NCI-H69 (cell line): Measurements from ENCODE around the gene PRSS57.
"Not testable (repeated sequence)": the region's sequence is repeated elsewhere in the genome, so short reads cannot be mapped to it uniquely, and the experiment has no call there.

Source experiments
- DNase-seq: peaks from one replicate; lab custom pipeline; 2025; lab: John Stamatoyannopoulos, UW

PRSS57 gene

GRCh38 chr19:695352-695949, at the start of gene PRSS57:
Gene PRSS57 (minus strand): TSS chr19:695452. CDS start chr19:695430, 22 bp downstream.
- no peak for DNase-seq

DNA sequence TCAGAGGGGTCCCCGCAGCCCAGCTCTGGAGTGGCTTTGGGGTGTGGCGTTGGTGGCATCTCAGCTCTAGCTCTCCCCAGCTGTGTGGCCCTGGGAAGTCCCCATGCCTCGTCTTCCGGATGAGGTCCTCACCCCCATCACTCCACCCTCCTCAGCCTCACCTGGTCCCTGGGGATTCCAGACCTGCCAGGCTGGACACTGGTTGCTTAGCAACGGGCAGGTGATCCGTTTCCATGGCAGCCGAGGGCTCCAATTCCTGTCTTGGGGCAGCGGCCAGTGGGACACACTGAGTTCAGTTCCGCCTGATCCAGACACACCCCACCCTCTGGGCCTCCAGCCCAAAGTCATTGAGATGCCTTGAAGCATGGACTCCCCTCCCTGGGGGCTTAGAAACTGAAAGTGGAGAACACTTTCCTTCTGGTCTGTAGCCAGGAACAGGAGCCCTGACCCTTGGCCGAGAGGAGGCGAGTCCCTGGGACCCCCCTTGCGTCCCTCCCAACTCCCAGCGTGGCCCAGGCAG, 48.0 kb upstream of the PRSS57 start:
- peak; percentile 82 for DNase-seq

GRCh38 chr19:742540-743075, 47.4 kb upstream of the PRSS57 start:
- no peak for DNase-seq

DNA sequence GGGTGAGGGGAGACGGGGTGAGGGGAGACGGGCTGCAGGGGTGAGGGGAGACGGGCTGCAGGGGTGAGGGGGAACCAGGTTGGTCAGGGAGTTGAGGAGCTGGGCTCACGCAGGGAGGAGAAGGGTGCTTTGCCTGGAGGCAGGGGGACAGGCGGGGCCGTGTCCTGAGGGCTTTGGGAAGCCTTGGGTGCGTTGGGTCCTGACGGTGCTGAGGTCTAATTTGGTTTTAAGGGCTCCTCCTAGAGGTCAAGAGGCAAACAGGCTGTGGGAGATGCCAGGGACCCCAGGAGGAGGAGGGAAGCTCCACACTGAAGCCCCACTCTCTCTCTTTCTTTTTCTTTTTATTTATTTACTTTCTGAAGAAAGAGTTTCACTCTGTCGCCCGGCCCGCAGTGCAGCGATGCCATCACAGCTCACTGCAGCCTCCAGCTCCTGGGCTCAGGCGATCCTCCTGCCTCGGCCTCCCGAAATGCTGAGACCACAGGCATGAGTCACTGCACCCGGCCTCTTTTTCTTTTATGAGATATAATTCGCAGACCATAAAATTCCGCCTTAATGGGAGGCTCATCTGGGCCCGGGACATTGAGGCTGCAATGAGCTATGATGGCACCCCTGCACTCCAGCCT, 46.4 kb upstream of the PRSS57 start:
- DNase-seq = peak; percentile 28

GRCh38 chr19:740816-741505, 45.7 kb upstream of the PRSS57 start:
- DNase-seq = not testable (repeated sequence)

GRCh38 chr19:739998-740715, 44.9 kb upstream of the PRSS57 start:
- no peak for DNase-seq

DNA sequence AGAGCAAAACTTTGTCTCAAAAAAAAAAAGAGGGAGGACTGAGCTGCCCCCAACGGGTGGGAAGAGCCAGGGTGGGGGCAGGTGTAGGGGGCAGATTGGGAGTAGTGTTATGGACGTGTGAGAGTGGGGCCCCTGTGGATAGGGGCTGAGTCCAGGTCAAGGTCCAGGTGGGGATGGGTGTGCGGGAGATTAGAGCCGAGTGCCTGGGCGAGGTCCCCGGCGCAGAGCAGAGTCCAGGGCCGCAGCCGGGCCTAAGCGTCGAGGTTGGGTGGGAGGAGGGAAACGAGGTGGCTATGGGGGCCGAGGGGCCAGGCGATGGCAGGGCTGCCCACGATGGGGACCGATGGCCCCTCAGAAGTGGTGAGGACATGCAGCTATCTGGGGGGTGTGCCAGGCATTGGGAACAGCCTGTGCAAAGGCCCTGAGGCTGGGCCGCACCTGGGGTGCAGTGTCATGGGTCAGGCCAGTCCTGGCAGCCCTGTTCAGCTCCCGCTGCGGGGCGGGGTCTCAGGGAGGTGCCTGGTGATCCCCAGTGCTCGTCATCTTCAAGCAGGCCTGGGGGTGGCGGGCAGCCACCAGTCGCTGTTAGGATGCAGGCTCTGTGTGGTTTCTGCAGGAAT, 43.4 kb upstream of the PRSS57 start:
- no peak for DNase-seq

- peak; percentile 65 for DNase-seq
These were observed 42.4 kb upstream of the PRSS57 start for GRCh38 chr19:737591-738093.

DNA sequence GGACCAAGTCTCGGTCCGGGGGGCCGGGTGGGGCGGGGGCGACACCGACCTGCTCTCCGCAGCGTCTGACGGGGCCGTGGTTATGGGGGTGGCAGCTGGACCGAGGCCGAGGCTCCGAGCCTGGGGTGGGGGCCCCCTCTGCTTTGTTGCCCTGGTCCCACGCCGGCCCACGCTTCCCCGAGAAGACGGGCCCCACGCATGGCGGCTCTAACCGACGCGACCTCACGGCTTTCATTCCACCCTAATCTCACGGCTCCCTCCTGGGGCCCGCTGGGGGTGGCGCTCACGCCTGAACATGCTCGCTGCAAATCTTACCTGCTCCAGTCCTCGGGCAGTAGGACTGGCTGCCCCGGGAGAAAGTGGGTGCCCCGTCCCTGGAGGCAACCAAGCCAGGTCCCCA, 40.9 kb upstream of the PRSS57 start:
- DNase-seq = no peak

- DNase-seq = no peak
These were observed 39.5 kb upstream of the PRSS57 start for GRCh38 chr19:734716-735115.

GRCh38 chr19:732148-733069, 37.2 kb upstream of the PRSS57 start:
- DNase-seq = no peak

DNA sequence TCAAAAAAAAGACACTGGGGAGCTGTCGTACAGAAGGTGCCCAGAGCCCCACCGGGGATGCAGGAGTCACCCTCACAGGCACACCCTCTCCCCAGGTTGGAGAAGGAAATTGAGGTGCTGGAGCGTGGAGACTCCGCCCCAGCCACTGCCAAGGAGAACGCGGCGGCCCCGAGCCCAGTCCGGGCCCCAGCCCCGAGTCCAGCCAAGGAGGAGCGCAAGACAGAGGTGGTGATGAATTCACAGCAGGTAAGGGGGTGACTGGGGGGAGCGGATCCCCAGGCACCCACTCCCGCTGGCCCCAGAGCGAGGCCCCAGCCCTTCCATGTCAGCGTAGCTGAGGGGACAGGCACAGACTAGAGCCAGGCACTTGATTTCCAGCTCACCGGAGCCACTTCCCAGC, 35.7 kb upstream of the PRSS57 start:
- DNase-seq = no peak

DNA sequence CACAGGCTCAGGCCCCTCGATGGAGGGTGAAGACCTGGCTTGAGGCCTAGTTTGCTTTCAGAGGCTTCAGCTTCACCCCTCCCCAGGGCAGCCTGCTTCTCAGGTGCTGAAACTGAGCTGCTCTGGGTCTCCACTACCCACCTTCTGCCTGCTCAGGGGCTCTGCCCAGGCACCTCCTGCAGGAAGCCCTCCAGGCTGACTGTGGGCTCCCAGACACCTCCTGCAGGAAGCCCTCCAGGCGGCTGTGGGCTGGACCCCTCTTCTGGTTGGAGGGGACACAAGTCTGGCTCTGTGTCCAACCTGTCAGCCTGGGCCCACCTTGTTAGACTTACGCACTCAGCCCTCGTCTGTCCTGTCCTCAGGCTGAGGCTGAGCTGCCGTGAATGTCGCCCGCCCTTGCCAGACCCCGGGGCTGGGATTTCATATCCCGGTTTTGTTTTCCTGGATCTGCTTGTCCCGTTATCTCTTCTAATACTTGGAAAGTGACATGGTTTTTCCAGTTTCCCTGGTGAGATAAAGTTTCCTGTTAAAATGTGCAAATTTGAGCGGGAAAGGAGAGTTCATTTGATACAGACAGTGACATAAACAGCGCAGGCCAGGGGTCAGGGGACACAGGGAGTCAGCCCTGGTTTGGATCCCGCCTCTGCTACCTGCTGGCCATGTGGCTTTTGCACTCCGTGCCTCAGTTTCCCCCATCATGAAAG, 34.9 kb upstream of the PRSS57 start:
- DNase-seq = no peak

DNA sequence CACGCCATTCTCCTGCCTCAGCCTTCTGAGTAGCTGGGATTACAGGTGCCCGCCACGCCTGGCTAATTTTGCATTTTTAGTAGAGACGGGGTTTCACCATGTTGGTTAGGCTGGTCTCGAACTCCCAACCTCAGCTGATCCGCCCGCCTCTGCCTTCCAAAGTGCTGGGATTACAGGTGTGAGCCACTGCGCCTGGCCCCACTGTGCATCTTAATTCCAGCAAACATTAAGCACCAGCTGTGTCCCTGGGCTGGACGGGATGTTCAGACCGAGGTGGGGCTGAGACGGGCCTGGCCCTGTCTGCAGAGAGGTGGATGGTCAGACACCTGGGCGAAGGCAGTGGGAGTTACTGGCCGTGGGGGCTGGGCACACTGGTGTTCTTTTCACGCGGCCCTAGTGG, 34.3 kb upstream of the PRSS57 start:
- DNase-seq = not testable (repeated sequence)

- DNase-seq = no peak
These were observed 32.8 kb upstream of the PRSS57 start for GRCh38 chr19:728011-728410.

DNA sequence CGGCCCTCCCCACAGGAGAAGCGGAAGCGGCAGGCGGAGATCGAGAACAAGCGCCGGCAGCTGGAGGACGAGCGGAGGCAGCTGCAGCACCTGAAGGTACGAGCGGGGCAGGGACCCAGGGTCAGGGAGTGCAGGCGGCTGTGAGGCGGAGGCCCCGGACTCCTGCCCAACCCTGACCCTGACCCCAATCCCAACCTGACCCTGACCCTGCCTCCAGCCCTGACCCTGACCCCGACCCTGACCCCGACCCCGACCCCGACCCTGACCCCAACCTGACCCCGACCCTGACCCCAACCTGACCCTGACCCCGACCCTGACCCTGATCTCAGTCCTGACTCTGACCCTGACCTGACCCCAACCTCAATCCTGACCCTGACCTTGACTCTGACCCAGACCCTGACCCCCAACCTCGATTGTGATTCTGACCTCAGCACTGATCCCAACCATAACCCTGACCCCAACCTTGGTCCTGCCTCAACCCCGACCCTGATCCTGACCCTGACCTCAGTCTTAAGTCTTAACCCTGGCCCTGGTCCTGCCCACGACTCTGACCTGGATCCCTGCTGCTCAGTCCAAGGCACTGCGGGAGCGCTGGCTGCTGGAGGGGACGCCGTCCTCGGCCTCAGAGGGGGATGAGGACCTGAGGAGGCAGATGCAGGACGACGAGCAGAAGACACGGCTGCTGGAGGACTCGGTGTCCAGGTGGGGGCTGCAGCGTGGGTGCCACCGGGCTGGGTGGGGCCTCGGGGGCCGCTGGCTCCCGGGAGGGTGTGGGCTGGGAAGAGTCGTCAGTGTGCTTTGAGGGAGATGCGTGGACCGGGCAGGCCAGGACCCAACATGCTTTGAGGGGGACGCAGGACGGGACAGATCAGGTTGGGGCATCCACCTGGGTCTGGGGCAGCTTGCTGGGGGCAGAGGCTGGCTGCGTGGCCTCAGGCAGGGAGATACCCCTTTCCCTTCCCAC, 32.0 kb upstream of the PRSS57 start:
- DNase-seq = no peak

DNA sequence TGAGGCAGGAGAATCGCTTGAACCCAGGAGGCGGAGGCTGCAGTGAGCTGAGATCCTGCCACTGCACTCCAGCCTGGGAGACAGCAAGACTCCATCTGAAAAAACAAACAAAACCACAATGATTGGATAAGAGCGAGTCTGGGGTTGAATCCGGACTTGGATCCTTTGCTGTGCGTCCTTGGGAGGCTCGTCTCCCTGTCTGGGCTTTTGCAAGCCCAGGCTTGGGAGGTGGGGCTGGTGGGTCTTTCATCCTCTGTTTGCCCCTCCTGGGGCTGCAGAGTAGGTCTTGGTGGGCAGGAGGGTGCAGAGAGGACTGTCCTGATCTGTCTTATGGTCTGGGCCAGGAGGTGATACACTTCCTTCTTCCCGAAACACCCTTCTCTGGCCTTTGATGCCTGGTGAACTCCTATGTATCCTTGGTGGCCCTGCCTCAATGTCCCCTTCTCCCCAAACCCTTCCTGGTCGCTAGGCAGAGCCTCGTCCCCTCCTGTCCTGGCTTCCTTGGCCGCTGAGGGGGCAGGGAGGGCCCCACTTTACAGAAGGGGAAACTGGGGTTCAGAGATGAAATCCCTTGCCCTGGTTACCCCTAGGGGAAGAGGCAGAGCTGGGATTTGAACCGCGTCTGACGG, 30.3 kb upstream of the PRSS57 start:
- no peak for DNase-seq

- no peak for DNase-seq
These were observed 28.5 kb upstream of the PRSS57 start for GRCh38 chr19:723714-724113.
